Breast epithelium (tissue), 3 donors: ENCODE measurements around the gene METTL23.

Experiments used
- CTCF ChIP-seq, 3 donors: fragments of 450-650 bp; IDR thresholded peaks; one replicate each; pipeline ENCODE4 v1.5.1; 2016 to 2017; ENCODE audit warnings: antibody characterized with exemption in 3 of 3, mild to moderate bottlenecking in 3 of 3, moderate library complexity in 3 of 3
- POLR2A ChIP-seq: fragments of 450-650 bp; IDR thresholded peaks from one replicate; pipeline ENCODE4 v1.6.1; 2016; ENCODE audit warnings: antibody characterized with exemption, mild to moderate bottlenecking, moderate library complexity
- POLR2AphosphoS5 ChIP-seq, 3 donors: sonication (generic); formaldehyde crosslinking; IDR thresholded peaks; one replicate each; pipeline ENCODE4 v1.6.1; 2017; ENCODE audit warnings: antibody characterized with exemption in 3 of 3

- no peak for TF ChIP-seq POLR2A
- TF ChIP-seq CTCF (IDR thresholded peaks at IDR 0.05) = no peak
- no peak for TF ChIP-seq POLR2AphosphoS5 (IDR thresholded peaks at IDR 0.05)
Measured at GRCh38 chr17:76701471-76701967, 25.1 kb upstream of the METTL23 start.
